ENCODE data around the gene POF1B.

POF1B gene

GRCh38 chrX:85243155-85243554, 136.3 kb downstream of the POF1B start:
- no peak for DNase-seq

All from activated naive CD4-positive, alpha-beta T cell (primary cell).